ENCODE data around the gene PCDH18. TPM values are rescaled to one million over a fixed set of nuclear protein-coding genes. Genes with fewer than 3 reads are reported as not detected.

The PCDH18 gene
- total RNA-seq, 1 experiment from 2014 or later = 28.0 TPM

- no peak for DNase-seq (ENCODE audit: low spot score)
- no peaks in the 10 kb centered on the region for H3K9me3 Mint-ChIP-seq
- H3K27ac Mint-ChIP-seq = no peak overlapping the region
- no peak overlapping the region for H3K4me3 Mint-ChIP-seq
- no peak for ATAC-seq
- no peaks in the 10 kb centered on the region for H3K27me3 Mint-ChIP-seq (ENCODE audit: low read depth)
- ChIA-PET POLR2A (no interaction called here), CTCF (no interaction called here)
- no peaks in the 10 kb centered on the region for H3K4me1 Mint-ChIP-seq
- TF ChIP-seq ZNF532 (CRISPR knock-in tag; IDR thresholded peaks at IDR 0.05; ENCODE audit: borderline replicate concordance) (no peak), STAT6 (CRISPR knock-in tag; conservative IDR thresholded peaks at IDR 0.05; ENCODE audit: low read depth) (no peak), ERG (CRISPR knock-in tag; IDR thresholded peaks at IDR 0.05) (no peak)
- H3K36me3 Mint-ChIP-seq = no peaks in the 10 kb centered on the region
Measured at GRCh38 chr4:137559801-137560200, 27.5 kb upstream of the PCDH18 start.

DNA sequence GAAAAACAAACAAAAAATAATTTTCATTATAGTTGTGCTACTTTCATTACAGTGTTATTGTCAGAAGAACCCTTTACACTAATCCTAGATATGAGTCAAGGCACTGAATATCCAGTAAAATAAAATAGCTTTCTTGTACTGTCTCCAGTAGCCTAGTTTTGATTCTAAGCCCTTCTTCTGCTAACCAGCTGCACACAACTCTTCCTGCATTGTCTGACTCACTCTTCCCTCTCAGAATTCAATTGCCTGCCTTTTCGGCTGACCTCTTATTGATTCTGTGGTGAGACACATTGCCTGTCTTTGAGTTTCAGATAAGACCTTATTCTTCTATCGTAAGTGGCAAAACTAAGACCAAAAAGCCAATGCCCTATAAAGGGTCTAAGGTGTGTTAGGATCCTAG, 26.7 kb upstream of the PCDH18 start:
- POLR2A ChIA-PET = no interaction called here
- no peak overlapping the region for H3K4me3 Mint-ChIP-seq
- no peak overlapping the region for H3K27ac Mint-ChIP-seq
- H3K36me3 Mint-ChIP-seq = no peaks in the 10 kb centered on the region
- DNase-seq (ENCODE audit: low spot score) = no peak
- H3K27me3 Mint-ChIP-seq (ENCODE audit: low read depth) = no peaks in the 10 kb centered on the region
- no peaks in the 10 kb centered on the region for H3K4me1 Mint-ChIP-seq
- CTCF ChIA-PET = no interaction called here
- H3K9me3 Mint-ChIP-seq = no peaks in the 10 kb centered on the region
- no peak for TF ChIP-seq IRF1 (CRISPR knock-in tag; IDR thresholded peaks at IDR 0.05)
- no peak for TF ChIP-seq NFYB (CRISPR knock-in tag; conservative IDR thresholded peaks at IDR 0.05; ENCODE audit: low read depth)
- no peak for TF ChIP-seq PRDM15 (CRISPR knock-in tag; IDR thresholded peaks at IDR 0.05)
- TF ChIP-seq FOXJ3 (CRISPR knock-in tag; IDR thresholded peaks at IDR 0.05; ENCODE audit: borderline replicate concordance) = no peak
- TF ChIP-seq, protein P1, sequence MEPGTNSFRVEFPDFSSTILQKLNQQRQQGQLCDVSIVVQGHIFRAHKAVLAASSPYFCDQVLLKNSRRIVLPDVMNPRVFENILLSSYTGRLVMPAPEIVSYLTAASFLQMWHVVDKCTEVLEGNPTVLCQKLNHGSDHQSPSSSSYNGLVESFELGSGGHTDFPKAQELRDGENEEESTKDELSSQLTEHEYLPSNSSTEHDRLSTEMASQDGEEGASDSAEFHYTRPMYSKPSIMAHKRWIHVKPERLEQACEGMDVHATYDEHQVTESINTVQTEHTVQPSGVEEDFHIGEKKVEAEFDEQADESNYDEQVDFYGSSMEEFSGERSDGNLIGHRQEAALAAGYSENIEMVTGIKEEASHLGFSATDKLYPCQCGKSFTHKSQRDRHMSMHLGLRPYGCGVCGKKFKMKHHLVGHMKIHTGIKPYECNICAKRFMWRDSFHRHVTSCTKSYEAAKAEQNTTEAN (CRISPR knock-in tag; IDR thresholded peaks at IDR 0.05) = no peak
- no peak for TF ChIP-seq TEAD1 (CRISPR knock-in tag; IDR thresholded peaks at IDR 0.05)
- TF ChIP-seq ELF4 (CRISPR knock-in tag; IDR thresholded peaks at IDR 0.05; ENCODE audit: low read depth) = no peak
- no peak for TF ChIP-seq NR3C1 (CRISPR knock-in tag; conservative IDR thresholded peaks at IDR 0.05; ENCODE audit: low read depth)
- TF ChIP-seq SOX15 (CRISPR knock-in tag; IDR thresholded peaks at IDR 0.05) = no peak
- no peak for ATAC-seq

Data from WTC11 (cell line).